ENCODE data around the gene ZNF669. TPM values are rescaled to one million over a fixed set of nuclear protein-coding genes. Genes with fewer than 3 reads are reported as not detected.
"Not testable (repeated sequence)": the region's sequence is repeated elsewhere in the genome, so short reads cannot be mapped to it uniquely, and the experiment has no call there.

ZNF669 gene
- total RNA-seq, 1 donor from 2014 or later: 10.0 TPM

DNA sequence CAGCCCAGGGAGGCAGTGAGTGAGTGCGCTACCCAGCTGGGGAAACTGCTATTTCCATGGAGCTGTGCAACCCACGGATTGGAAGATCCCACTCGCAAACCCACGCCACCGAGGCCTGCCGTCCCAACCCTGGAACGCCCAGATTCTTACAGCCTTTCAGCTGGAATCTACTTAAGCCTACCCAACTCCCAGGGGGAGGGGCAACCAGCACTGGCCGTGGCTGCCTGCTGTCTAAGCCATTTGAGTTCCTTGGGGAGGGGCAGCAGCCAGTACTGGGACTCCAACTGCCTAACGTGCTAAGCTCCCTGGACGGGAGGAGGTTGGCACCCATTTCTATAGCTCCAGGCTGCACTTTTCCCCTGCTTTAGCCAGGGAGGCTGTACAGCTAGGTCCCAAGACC, 27.1 kb upstream of the ZNF669 start:
- Mint-ChIP-seq H3K9me3 (ENCODE audit: unreplicated experiment) (peaks cover 32% of the 10 kb centered on the region), H3K36me3 (ENCODE audit: unreplicated experiment) (peaks cover 15% of the 10 kb centered on the region), H3K27me3 (ENCODE audit: unreplicated experiment) (no peaks in the 10 kb centered on the region), H3K4me3 (ENCODE audit: unreplicated experiment) (no peak overlapping the region), H3K27ac (ENCODE audit: unreplicated experiment) (no peak overlapping the region), H3K4me1 (ENCODE audit: unreplicated experiment) (peaks cover 7% of the 10 kb centered on the region)
- no peak for DNase-seq (ENCODE audit: extremely low spot score, unreplicated experiment)
- TF ChIP-seq, protein P1, sequence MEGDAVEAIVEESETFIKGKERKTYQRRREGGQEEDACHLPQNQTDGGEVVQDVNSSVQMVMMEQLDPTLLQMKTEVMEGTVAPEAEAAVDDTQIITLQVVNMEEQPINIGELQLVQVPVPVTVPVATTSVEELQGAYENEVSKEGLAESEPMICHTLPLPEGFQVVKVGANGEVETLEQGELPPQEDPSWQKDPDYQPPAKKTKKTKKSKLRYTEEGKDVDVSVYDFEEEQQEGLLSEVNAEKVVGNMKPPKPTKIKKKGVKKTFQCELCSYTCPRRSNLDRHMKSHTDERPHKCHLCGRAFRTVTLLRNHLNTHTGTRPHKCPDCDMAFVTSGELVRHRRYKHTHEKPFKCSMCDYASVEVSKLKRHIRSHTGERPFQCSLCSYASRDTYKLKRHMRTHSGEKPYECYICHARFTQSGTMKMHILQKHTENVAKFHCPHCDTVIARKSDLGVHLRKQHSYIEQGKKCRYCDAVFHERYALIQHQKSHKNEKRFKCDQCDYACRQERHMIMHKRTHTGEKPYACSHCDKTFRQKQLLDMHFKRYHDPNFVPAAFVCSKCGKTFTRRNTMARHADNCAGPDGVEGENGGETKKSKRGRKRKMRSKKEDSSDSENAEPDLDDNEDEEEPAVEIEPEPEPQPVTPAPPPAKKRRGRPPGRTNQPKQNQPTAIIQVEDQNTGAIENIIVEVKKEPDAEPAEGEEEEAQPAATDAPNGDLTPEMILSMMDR (IDR thresholded peaks at IDR 0.05): no peak

DNA sequence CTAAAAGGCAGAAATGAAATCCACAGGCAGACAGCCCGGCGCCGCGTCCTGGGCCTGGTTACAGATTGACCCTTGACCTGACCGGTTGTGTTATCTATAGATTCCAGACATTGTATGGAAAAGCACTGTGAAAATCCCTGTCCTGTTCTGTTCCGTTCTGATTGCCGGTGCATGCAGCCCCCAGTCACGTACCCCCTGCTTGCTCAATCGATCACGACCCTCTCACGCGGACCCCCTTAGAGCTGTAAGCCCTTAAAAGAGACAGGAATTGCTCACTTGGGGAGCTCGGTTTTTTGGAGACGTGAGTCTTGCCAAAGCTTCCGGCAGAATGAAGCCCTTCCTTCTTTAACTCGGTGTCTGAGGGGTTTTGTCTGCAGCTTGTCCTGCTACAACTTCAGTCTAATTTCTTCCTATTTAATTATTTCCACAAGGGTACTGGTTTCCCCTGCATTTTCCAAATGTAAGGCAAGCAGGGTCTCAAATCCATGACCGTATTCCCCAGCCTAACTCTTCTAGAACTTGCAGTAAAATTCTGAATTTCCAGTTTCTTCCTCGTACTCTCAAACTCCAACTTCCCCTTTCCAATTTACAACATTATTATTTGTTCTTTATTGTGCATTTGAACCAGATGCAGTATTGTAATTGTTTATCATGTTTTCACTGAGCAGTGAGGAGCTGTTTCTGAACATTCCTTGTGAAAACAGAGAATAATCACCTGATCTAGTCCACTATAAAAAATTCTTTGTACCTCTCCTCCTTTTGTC, 23.5 kb upstream of the ZNF669 start:
- Mint-ChIP-seq H3K27ac (ENCODE audit: unreplicated experiment) (peak overlapping the region; percentile 78), H3K4me3 (ENCODE audit: unreplicated experiment) (peak overlapping the region; percentile 83)
- not testable (repeated sequence) for H3K36me3 Mint-ChIP-seq (ENCODE audit: unreplicated experiment); DNase-seq (ENCODE audit: extremely low spot score, unreplicated experiment); H3K27me3 Mint-ChIP-seq (ENCODE audit: unreplicated experiment); H3K4me1 Mint-ChIP-seq (ENCODE audit: unreplicated experiment); H3K9me3 Mint-ChIP-seq (ENCODE audit: unreplicated experiment)

DNA sequence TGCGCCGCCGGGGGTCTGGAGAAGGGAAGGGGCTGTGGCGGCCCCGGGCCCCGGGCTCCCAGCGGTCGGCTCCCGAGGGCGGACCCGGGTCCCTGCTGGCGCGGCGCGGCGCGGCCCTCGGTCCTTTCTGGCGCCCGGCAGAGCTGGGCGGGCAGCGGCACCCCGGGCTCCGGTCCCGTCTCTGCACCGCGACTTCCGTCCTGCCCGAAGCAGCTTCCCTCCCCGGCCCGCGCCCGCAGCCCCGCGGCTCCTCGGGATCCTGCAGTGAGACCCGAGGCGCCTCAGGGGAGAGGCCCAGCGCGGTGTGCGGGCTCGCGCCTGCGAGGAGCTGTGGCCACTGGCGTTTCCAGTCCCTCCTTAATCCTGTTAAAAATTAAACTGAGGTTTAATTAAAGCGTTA, 22.4 kb upstream of the ZNF669 start:
- not testable (repeated sequence) for H3K4me3 Mint-ChIP-seq (ENCODE audit: unreplicated experiment); H3K27me3 Mint-ChIP-seq (ENCODE audit: unreplicated experiment); H3K36me3 Mint-ChIP-seq (ENCODE audit: unreplicated experiment); H3K4me1 Mint-ChIP-seq (ENCODE audit: unreplicated experiment); DNase-seq (ENCODE audit: extremely low spot score, unreplicated experiment); H3K9me3 Mint-ChIP-seq (ENCODE audit: unreplicated experiment); H3K27ac Mint-ChIP-seq (ENCODE audit: unreplicated experiment)

DNA sequence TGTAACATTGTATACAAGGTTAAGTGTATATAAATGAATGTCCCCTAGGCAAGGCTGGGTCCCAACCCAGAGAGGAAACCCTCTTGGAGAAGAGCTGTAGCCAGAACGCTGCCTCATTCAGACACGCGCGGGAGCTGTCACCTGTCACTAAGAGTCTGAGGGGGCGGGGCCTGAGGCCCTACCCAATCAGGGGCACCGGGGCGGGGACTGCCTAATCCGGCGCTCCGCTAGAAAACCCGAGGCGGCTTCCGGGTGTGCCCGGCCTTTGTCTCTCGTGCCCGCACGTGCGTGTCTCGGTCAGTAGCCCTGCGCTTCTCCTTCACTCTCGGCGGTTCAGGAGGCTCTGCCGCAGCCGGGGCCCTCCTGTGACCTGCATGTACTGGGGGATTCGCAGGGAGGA, 22.0 kb upstream of the ZNF669 start:
- H3K36me3 Mint-ChIP-seq (ENCODE audit: unreplicated experiment); H3K4me1 Mint-ChIP-seq (ENCODE audit: unreplicated experiment); H3K27me3 Mint-ChIP-seq (ENCODE audit: unreplicated experiment); H3K4me3 Mint-ChIP-seq (ENCODE audit: unreplicated experiment); H3K9me3 Mint-ChIP-seq (ENCODE audit: unreplicated experiment); DNase-seq (ENCODE audit: extremely low spot score, unreplicated experiment); H3K27ac Mint-ChIP-seq (ENCODE audit: unreplicated experiment): not testable (repeated sequence)

DNA sequence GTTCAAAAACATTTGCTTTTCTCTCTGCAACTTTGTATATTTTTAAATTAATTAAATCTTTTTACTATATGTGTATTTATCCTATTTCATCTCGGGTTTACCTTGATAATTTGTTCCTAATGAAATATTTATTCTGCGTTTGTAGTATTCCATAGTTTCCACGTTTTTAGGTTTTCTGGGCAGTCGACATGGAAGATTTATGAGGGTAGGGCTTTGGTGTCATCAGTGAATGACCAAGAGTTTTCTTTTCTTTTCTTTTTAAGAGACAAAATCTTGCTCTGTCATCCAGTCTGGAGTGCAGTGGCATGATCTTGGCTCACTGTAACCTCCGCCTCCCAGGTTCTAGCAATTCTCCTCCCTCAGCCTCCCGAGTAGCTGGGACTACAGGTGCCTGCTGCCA, 17.2 kb upstream of the ZNF669 start:
- H3K27ac Mint-ChIP-seq (ENCODE audit: unreplicated experiment): no peak overlapping the region

DNA sequence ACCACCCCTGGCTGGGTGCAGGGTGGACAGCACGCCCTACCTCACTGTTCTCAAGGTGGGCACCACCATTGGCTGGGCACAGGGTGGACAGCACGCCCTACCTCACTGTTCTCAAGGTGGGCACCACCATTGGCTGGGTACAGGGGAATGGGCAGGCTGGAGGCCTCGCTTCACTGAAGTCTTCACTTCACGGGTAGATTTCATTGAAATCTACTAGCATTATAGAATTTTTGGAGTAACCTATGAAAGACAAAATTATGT, 16.2 kb upstream of the ZNF669 start:
- not testable (repeated sequence) for DNase-seq (ENCODE audit: extremely low spot score, unreplicated experiment); H3K27me3 Mint-ChIP-seq (ENCODE audit: unreplicated experiment); H3K36me3 Mint-ChIP-seq (ENCODE audit: unreplicated experiment); H3K4me3 Mint-ChIP-seq (ENCODE audit: unreplicated experiment); H3K4me1 Mint-ChIP-seq (ENCODE audit: unreplicated experiment); H3K27ac Mint-ChIP-seq (ENCODE audit: unreplicated experiment); H3K9me3 Mint-ChIP-seq (ENCODE audit: unreplicated experiment)

More for the DNA sequence above, 17.2 kb upstream of the ZNF669 start:
- Mint-ChIP-seq H3K27me3 (ENCODE audit: unreplicated experiment) (no peaks in the 10 kb centered on the region), H3K4me3 (ENCODE audit: unreplicated experiment) (no peak overlapping the region), H3K4me1 (ENCODE audit: unreplicated experiment) (no peaks in the 10 kb centered on the region), H3K9me3 (ENCODE audit: unreplicated experiment) (peaks cover 3% of the 10 kb centered on the region), H3K36me3 (ENCODE audit: unreplicated experiment) (peaks cover 2% of the 10 kb centered on the region)
- TF ChIP-seq, protein P1 (IDR thresholded peaks at IDR 0.05): no peak
- no peak for DNase-seq (ENCODE audit: extremely low spot score, unreplicated experiment)

DNA sequence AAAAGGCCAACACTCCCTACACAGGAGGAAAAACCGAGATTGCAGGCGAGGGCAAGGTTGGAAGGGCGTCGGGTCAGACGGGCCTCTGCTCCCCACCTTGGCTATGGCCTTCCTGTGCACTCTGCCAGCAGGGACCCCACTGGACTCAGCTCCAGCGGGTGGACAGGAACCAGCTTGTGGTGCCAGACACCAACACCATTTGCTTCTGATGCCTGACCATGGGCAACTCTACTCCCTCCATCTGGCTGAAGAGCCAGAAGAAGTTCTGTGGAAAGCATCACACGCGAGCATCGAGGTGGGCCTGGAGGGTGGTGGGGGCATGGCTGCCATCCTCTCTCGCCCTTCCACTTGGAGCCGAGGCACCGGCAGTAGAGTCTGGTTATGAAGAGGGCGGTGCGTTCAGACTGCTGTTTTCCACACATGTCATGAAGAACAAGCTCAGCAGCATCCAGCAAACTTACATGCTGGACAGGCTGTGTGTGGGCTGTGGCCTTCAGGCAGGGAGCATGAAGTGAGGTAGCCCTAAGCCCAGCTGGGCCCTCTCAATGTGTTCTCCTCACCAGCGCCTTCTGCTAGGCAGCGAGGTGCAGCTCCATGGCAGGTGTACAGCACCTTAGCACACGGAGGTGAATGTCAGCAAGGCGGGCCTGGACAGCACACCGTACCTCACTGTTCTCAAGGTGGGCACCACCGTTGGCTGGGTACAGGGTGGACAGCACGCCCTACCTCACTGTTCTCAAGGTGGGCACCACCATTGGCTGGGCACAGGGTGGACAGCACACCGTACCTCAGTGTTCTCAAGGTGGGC, 15.6 kb upstream of the ZNF669 start:
- H3K27ac Mint-ChIP-seq (ENCODE audit: unreplicated experiment): no peak overlapping the region
- TF ChIP-seq, protein P1 (IDR thresholded peaks at IDR 0.05): no peak
- DNase-seq (ENCODE audit: extremely low spot score, unreplicated experiment): no peak
- H3K9me3 Mint-ChIP-seq (ENCODE audit: unreplicated experiment): peaks cover 3% of the 10 kb centered on the region
- no peaks in the 10 kb centered on the region for H3K4me1 Mint-ChIP-seq (ENCODE audit: unreplicated experiment)
- no peaks in the 10 kb centered on the region for H3K27me3 Mint-ChIP-seq (ENCODE audit: unreplicated experiment)
- no peak overlapping the region for H3K4me3 Mint-ChIP-seq (ENCODE audit: unreplicated experiment)
- H3K36me3 Mint-ChIP-seq (ENCODE audit: unreplicated experiment): peaks cover 2% of the 10 kb centered on the region
